Measurements from ENCODE around the gene RABEPK.
"Not testable (repeated sequence)": the region's sequence is repeated elsewhere in the genome, so short reads cannot be mapped to it uniquely, and the experiment has no call there.

GRCh38 chr9:125234099-125234498 lies 33.8 kb downstream of the RABEPK start:
- TF ChIP-seq CTCF, POLR2A (IDR thresholded peaks at IDR 0.05): not testable (repeated sequence)
